HFFc6 (cell line): ENCODE results near the gene FABP6. TPM values are rescaled to one million over a fixed set of nuclear protein-coding genes. Genes with fewer than 3 reads are reported as not detected.

Experiments used
- DNase-seq: peaks from one replicate; pipeline ENCODE4 v3.0.0-alpha.2; 2018
- H3K27ac Mint-ChIP-seq: 2 replicates; pipeline ENCODE4 v1.8.0; 2020; ENCODE audit warnings: mild to moderate bottlenecking, mixed read lengths
- H3K27me3 Mint-ChIP-seq: 2 replicates; pipeline ENCODE4 v1.8.0; 2021; ENCODE audit warnings: mild to moderate bottlenecking, moderate library complexity, mixed read lengths; ENCODE audit not compliant: insufficient read depth
- H3K36me3 Mint-ChIP-seq: 2 replicates; pipeline ENCODE4 v1.8.0; 2021; ENCODE audit warnings: low read depth, mixed read lengths
- H3K4me1 Mint-ChIP-seq: 2 replicates; pipeline ENCODE4 v1.8.0; 2020; ENCODE audit warnings: low read depth, mixed read lengths
- H3K4me3 Mint-ChIP-seq: 2 replicates; pipeline ENCODE4 v1.8.0; 2020; ENCODE audit warnings: mild to moderate bottlenecking, moderate library complexity, mixed read lengths
- H3K9me3 Mint-ChIP-seq: 2 replicates; pipeline ENCODE4 v1.8.0; 2020; ENCODE audit warnings: mild to moderate bottlenecking, mixed read lengths
- total RNA-seq, 6 experiments: library from RNA; stranded (reverse); fragmentation: NEBNext Ultra II Directional; extraction: Animal tissue kit (Norgen Biotek cat#: 25700); gene quantifications; 2 replicates in 1 of 6; 3 replicates in 5 of 6; pipeline ENCODE4 v1.2.3, GENCODE V29; 2021
- TF ChIP-seq, protein P1 (sequence below): fragments of 200-600 bp; sonication (generic); IDR thresholded peaks from 2 replicates; pipeline ENCODE4 v1.5.0; 2021; ENCODE audit warnings: antibody characterized with exemption, mild to moderate bottlenecking

Gene FABP6
- total RNA-seq, 6 experiments from 2014 or later, result not detected

DNA sequence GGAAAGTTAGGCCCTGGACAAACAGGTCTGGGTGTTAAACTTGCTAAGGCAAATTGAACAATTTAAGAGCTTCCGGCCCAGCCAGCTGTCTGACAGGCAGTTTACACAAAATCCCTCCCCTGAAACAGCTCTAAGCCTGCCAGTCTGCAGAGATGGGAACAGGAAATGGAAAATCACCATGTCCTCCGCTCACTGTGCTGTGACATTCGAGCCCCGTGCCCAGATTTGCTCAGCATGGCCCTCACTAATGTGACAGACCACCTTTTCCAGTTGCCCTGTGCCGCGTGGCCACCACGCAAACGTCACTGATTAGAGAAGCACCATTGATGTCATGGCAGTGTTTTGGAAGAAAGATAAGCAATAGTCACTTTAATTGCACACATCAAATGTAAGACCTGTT is 42.1 kb downstream of the FABP6 start:
- no peaks in the 10 kb centered on the region for H3K36me3 Mint-ChIP-seq
- TF ChIP-seq, protein P1, sequence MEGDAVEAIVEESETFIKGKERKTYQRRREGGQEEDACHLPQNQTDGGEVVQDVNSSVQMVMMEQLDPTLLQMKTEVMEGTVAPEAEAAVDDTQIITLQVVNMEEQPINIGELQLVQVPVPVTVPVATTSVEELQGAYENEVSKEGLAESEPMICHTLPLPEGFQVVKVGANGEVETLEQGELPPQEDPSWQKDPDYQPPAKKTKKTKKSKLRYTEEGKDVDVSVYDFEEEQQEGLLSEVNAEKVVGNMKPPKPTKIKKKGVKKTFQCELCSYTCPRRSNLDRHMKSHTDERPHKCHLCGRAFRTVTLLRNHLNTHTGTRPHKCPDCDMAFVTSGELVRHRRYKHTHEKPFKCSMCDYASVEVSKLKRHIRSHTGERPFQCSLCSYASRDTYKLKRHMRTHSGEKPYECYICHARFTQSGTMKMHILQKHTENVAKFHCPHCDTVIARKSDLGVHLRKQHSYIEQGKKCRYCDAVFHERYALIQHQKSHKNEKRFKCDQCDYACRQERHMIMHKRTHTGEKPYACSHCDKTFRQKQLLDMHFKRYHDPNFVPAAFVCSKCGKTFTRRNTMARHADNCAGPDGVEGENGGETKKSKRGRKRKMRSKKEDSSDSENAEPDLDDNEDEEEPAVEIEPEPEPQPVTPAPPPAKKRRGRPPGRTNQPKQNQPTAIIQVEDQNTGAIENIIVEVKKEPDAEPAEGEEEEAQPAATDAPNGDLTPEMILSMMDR, result no peak
- no peak overlapping the region for H3K27ac Mint-ChIP-seq
- DNase-seq, result no peak
- no peaks in the 10 kb centered on the region for H3K9me3 Mint-ChIP-seq
- H3K27me3 Mint-ChIP-seq, result peaks cover 12% of the 10 kb centered on the region
- H3K4me1 Mint-ChIP-seq, result peaks cover 8% of the 10 kb centered on the region
- no peak overlapping the region for H3K4me3 Mint-ChIP-seq

DNA sequence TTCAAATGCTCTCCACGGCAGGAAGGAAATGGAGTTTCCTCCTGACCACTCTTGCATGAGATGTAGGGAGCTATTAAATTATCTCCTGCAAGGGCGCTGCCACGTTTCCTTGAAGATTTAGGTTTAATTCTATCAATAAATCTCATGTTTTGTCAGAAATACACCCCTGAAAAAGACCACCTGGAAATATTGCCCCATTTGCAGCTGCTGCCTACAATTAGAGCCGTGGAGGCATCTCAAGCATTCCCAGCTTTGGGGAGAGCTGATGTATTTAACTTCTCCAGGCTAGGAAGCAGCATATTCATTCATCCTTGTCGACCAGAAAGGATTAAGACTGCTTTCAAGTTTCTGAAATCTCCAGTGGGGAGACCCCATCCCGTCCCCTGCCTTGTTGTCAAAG is 42.5 kb downstream of the FABP6 start:
- TF ChIP-seq, protein P1, result no peak
- no peak overlapping the region for H3K27ac Mint-ChIP-seq

DNA sequence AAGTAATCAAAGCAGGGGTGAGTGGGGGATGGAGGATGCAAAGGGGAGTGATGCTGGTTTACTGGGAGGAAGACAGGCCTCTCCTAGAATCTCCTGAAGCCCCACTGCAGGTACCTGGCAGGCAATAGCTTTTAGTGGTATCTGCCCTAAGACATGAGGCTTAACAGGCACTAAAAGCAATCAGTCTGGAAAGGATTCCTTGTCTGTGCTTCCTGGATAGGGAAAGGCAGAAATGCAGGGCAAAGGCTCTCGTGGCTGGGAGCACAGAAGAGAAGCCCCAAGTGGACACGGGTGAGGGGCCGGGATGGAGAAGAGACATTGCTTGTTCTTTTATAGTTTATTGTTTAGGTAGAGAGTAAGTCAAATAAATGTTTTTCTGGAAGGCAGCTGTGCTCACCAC is 43.0 kb downstream of the FABP6 start:
- DNase-seq, result no peak
- no peak overlapping the region for H3K27ac Mint-ChIP-seq
- no peaks in the 10 kb centered on the region for H3K36me3 Mint-ChIP-seq
- H3K4me1 Mint-ChIP-seq, result peaks cover 8% of the 10 kb centered on the region
- no peak overlapping the region for H3K4me3 Mint-ChIP-seq
- H3K9me3 Mint-ChIP-seq, result no peaks in the 10 kb centered on the region
- TF ChIP-seq, protein P1, result no peak
- H3K27me3 Mint-ChIP-seq, result peaks cover 11% of the 10 kb centered on the region

More for the DNA sequence above, 42.5 kb downstream of the FABP6 start:
- Mint-ChIP-seq H3K27me3 (peaks cover 11% of the 10 kb centered on the region), H3K4me3 (no peak overlapping the region), H3K4me1 (peaks cover 8% of the 10 kb centered on the region), H3K36me3 (no peaks in the 10 kb centered on the region), H3K9me3 (no peaks in the 10 kb centered on the region)
- no peak for DNase-seq

DNA sequence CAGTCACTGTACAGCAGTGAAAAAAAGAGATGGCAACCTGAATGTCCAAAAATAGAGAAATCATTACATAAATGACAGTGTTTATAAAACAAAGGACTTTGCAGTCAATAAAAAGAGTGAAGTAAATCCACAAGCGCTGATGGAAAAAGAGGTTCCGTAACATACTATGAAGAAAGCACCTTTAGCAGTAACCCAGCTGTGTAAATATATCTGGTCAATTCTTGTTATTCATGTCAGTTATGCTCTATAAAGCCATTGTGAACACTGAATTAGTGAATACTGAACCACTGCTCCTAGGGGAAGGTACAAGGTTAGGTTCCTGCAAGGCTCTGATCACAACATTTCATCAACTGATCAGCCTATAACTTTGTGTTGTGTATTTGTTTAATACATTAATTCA is 43.6 kb downstream of the FABP6 start:
- DNase-seq, result no peak
- TF ChIP-seq, protein P1, result no peak
- Mint-ChIP-seq H3K27ac (no peak overlapping the region), H3K27me3 (peaks cover 11% of the 10 kb centered on the region), H3K36me3 (no peaks in the 10 kb centered on the region), H3K4me3 (no peak overlapping the region), H3K4me1 (peaks cover 8% of the 10 kb centered on the region), H3K9me3 (no peaks in the 10 kb centered on the region)

DNA sequence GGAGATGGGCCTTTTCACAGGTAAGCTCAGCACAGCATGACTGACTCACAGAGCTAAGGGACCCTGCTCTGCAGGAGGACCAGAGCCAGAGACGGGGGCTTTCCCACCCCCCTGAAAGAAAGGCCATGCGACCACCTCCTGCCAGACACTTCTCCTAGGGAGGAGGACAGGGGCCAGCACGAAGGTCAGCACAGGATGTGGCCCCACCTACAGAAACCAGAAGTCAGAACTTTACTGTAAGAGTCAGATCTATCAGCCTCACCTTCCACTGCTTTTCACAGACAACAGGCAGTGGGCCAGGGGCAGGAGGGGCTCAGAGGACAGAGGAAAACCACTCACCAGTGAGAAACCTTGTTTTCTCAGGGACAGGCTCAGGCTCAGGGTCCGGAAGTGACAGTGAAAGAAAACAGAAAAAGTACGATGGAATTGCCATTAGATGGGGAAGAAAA is 45.2 kb downstream of the FABP6 start:
- H3K9me3 Mint-ChIP-seq, result no peaks in the 10 kb centered on the region
- no peaks in the 10 kb centered on the region for H3K4me1 Mint-ChIP-seq
- TF ChIP-seq, protein P1, result no peak
- H3K36me3 Mint-ChIP-seq, result no peaks in the 10 kb centered on the region
- no peak overlapping the region for H3K27ac Mint-ChIP-seq
- no peak for DNase-seq
- H3K27me3 Mint-ChIP-seq, result peaks cover 17% of the 10 kb centered on the region
- H3K4me3 Mint-ChIP-seq, result no peak overlapping the region

DNA sequence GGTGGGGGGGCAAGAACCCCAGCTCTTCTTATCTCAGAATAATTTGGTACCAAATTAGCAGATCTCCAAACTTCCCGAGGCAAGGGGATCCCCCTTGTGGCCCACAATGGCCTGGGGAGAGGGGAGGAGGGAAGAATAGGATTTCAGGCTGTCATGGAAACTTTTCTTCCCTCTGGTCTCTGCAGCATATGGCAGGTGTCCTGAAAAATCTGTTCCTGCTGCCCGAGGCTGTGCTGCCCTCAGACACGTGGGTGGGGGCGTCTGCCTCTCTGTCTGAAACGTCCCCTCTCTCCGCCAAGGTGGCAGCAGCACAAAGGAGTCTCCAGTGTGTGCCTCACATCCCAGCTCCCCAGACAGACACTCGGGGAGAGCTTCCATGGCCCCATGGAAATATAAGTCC is 49.0 kb downstream of the FABP6 start:
- H3K4me1 Mint-ChIP-seq, result no peaks in the 10 kb centered on the region
- no peak overlapping the region for H3K4me3 Mint-ChIP-seq
- H3K36me3 Mint-ChIP-seq, result no peaks in the 10 kb centered on the region
- no peak overlapping the region for H3K27ac Mint-ChIP-seq
- H3K9me3 Mint-ChIP-seq, result no peaks in the 10 kb centered on the region
- no peak for DNase-seq
- peaks cover 19% of the 10 kb centered on the region for H3K27me3 Mint-ChIP-seq
- TF ChIP-seq, protein P1, result no peak
